ENCODE measurements around the gene PLEKHA8.

Gene PLEKHA8

GRCh38 chr7:30070052-30070451 lies 41.8 kb downstream of the PLEKHA8 start:
- TF ChIP-seq EGR1 (IDR thresholded peaks at IDR 0.05) (no peak), CEBPB (IDR thresholded peaks at IDR 0.05) (no peak), TEAD4 (IDR thresholded peaks at IDR 0.05) (no peak), CREB1 (IDR thresholded peaks at IDR 0.05; ENCODE audit: low read depth) (no peak), TAF1 (IDR thresholded peaks at IDR 0.05; ENCODE audit: low read depth) (no peak), ZBTB7A (IDR thresholded peaks at IDR 0.05; ENCODE audit: low read depth) (no peak), USF1 (IDR thresholded peaks at IDR 0.05) (no peak), NFIC (IDR thresholded peaks at IDR 0.05) (no peak), YY1 (IDR thresholded peaks at IDR 0.05; ENCODE audit: low read depth) (no peak), EP300 (IDR thresholded peaks at IDR 0.05; ENCODE audit: borderline replicate concordance) (no peak), RAD21 (IDR thresholded peaks at IDR 0.05; ENCODE audit: low read depth) (no peak), FOXM1 (IDR thresholded peaks at IDR 0.05; ENCODE audit: borderline replicate concordance, low read depth) (no peak), MAX (IDR thresholded peaks at IDR 0.05) (no peak), TCF12 (IDR thresholded peaks at IDR 0.05; ENCODE audit: low read depth) (no peak)
- TF ChIP-seq, protein P1, sequence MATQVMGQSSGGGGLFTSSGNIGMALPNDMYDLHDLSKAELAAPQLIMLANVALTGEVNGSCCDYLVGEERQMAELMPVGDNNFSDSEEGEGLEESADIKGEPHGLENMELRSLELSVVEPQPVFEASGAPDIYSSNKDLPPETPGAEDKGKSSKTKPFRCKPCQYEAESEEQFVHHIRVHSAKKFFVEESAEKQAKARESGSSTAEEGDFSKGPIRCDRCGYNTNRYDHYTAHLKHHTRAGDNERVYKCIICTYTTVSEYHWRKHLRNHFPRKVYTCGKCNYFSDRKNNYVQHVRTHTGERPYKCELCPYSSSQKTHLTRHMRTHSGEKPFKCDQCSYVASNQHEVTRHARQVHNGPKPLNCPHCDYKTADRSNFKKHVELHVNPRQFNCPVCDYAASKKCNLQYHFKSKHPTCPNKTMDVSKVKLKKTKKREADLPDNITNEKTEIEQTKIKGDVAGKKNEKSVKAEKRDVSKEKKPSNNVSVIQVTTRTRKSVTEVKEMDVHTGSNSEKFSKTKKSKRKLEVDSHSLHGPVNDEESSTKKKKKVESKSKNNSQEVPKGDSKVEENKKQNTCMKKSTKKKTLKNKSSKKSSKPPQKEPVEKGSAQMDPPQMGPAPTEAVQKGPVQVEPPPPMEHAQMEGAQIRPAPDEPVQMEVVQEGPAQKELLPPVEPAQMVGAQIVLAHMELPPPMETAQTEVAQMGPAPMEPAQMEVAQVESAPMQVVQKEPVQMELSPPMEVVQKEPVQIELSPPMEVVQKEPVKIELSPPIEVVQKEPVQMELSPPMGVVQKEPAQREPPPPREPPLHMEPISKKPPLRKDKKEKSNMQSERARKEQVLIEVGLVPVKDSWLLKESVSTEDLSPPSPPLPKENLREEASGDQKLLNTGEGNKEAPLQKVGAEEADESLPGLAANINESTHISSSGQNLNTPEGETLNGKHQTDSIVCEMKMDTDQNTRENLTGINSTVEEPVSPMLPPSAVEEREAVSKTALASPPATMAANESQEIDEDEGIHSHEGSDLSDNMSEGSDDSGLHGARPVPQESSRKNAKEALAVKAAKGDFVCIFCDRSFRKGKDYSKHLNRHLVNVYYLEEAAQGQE (IDR thresholded peaks at IDR 0.05; ENCODE audit: low read depth) = no peak

GRCh38 chr7:30072735-30073134 lies 44.5 kb downstream of the PLEKHA8 start:
- no peak for TF ChIP-seq TEAD4 (IDR thresholded peaks at IDR 0.05)
- TF ChIP-seq TAF1 (IDR thresholded peaks at IDR 0.05; ENCODE audit: low read depth) = no peak
- no peak for TF ChIP-seq NFIC (IDR thresholded peaks at IDR 0.05)
- no peak for TF ChIP-seq ZBTB7A (IDR thresholded peaks at IDR 0.05; ENCODE audit: low read depth)
- TF ChIP-seq MAX (IDR thresholded peaks at IDR 0.05) = no peak
- no peak for TF ChIP-seq USF1 (IDR thresholded peaks at IDR 0.05)
- TF ChIP-seq EGR1 (IDR thresholded peaks at IDR 0.05) = no peak
- TF ChIP-seq, protein P1 (IDR thresholded peaks at IDR 0.05; ENCODE audit: low read depth) = no peak
- no peak for TF ChIP-seq EP300 (IDR thresholded peaks at IDR 0.05; ENCODE audit: borderline replicate concordance)
- no peak for TF ChIP-seq YY1 (IDR thresholded peaks at IDR 0.05; ENCODE audit: low read depth)
- no peak for TF ChIP-seq CEBPB (IDR thresholded peaks at IDR 0.05)
- TF ChIP-seq CREB1 (IDR thresholded peaks at IDR 0.05; ENCODE audit: low read depth) = no peak
- TF ChIP-seq FOXM1 (IDR thresholded peaks at IDR 0.05; ENCODE audit: borderline replicate concordance, low read depth) = no peak
- TF ChIP-seq RAD21 (IDR thresholded peaks at IDR 0.05; ENCODE audit: low read depth) = no peak

GRCh38 chr7:30074422-30075030 lies 46.3 kb downstream of the PLEKHA8 start:
- TF ChIP-seq RAD21 (IDR thresholded peaks at IDR 0.05; ENCODE audit: low read depth) (peak; percentile 53), FOXM1 (IDR thresholded peaks at IDR 0.05; ENCODE audit: borderline replicate concordance, low read depth) (no peak)

DNA sequence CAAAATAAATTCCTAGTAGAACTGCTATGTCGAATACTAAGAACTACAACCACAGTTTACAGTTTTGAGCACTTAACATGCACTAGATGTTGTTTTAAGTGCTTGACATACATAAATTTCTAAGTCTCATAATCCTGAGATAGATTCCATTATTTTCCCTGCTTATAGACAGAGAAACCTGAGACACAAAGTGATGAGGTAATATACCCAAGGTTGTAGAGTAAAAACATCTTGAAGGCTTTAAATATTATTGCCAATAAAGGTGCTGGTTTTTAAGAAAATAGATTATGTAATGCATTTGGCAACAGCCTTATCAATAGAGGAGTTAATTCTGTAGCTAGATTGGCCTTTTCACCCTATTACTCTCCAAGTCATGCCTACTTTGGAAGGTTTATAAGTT lies 48.2 kb downstream of the PLEKHA8 start:
- no peak for TF ChIP-seq MAX (IDR thresholded peaks at IDR 0.05)
- TF ChIP-seq TAF1 (IDR thresholded peaks at IDR 0.05; ENCODE audit: low read depth) = no peak
- TF ChIP-seq FOXM1 (IDR thresholded peaks at IDR 0.05; ENCODE audit: borderline replicate concordance, low read depth) = no peak
- TF ChIP-seq RAD21 (IDR thresholded peaks at IDR 0.05; ENCODE audit: low read depth) = no peak
- TF ChIP-seq CREB1 (IDR thresholded peaks at IDR 0.05; ENCODE audit: low read depth) = no peak
- TF ChIP-seq TEAD4 (IDR thresholded peaks at IDR 0.05) = no peak
- no peak for TF ChIP-seq USF1 (IDR thresholded peaks at IDR 0.05)
- TF ChIP-seq, protein P1 (IDR thresholded peaks at IDR 0.05; ENCODE audit: low read depth) = no peak

All from Ishikawa (cell line).